ENCODE measurements around the gene C11orf24. TPM values are rescaled to one million over a fixed set of nuclear protein-coding genes. Genes with fewer than 3 reads are reported as not detected.

The C11orf24 gene
- total and polyA plus RNA-seq, 2 donors (not counting 1 experiment from before 2014, with no cell fraction given) = 88.6 to 94.2 TPM

DNA sequence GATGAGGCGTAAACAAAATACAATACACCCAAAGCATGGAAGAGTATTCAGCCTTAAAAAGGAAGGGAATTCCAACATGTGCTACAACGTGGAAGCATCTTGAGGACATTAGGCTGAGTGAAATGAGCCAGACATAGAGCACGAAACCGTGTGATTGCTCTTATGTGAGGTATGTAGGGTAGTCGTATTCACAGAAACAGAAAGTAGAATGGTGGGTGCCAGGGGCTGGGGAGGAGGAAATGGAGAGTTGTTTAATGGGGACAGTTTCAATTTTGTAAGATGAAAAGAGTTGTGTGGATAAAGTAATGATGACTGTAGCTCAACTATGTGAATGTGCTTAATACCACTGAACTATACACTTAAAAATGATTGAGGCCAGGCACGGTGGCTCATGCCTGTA is 48.5 kb downstream of the C11orf24 start:
- H3K9me3 Mint-ChIP-seq (ENCODE audit: insufficient read depth) = no peaks in the 10 kb centered on the region
- H3K36me3 ChIP-seq (replicated peaks in 1 of 2; ENCODE audit: control extremely low read depth in 1 of 2, control insufficient read depth in 1 of 2, extremely low read depth in 1 of 2, insufficient read depth in 2 of 2, low read length in 1 of 2) = no peaks in the 10 kb centered on the region
- H3K27me3 ChIP-seq (replicated peaks in 1 of 4; ENCODE audit: control extremely low read depth in 1 of 4, control insufficient read depth in 3 of 4, insufficient read depth in 4 of 4, low read length in 3 of 4) = no peaks in the 10 kb centered on the region
- no peak overlapping the region for H3K4me3 Mint-ChIP-seq
- H3K9me3 ChIP-seq (ENCODE audit: control extremely low read depth in 1 of 3, control insufficient read depth in 2 of 3, insufficient read depth in 1 of 3, low read length in 2 of 3) = peaks cover 0 to 2% (median 0%) of the 10 kb centered on the region in 3 donors
- ATAC-seq (ENCODE audit: low read depth) (no peak), DNase-seq (no peak)
- H4K20me1 ChIP-seq (ENCODE audit: control insufficient read depth, insufficient read depth, low read length, poor library complexity, severe bottlenecking) = no peaks in the 10 kb centered on the region
- no peak overlapping the region for H2AFZ ChIP-seq (ENCODE audit: insufficient read depth, low read depth, low read length, poor library complexity, severe bottlenecking)
- H3K4me2 ChIP-seq (replicated peaks; ENCODE audit: low read depth, low read length, poor library complexity, severe bottlenecking) = no peak overlapping the region
- TF ChIP-seq, protein P1, sequence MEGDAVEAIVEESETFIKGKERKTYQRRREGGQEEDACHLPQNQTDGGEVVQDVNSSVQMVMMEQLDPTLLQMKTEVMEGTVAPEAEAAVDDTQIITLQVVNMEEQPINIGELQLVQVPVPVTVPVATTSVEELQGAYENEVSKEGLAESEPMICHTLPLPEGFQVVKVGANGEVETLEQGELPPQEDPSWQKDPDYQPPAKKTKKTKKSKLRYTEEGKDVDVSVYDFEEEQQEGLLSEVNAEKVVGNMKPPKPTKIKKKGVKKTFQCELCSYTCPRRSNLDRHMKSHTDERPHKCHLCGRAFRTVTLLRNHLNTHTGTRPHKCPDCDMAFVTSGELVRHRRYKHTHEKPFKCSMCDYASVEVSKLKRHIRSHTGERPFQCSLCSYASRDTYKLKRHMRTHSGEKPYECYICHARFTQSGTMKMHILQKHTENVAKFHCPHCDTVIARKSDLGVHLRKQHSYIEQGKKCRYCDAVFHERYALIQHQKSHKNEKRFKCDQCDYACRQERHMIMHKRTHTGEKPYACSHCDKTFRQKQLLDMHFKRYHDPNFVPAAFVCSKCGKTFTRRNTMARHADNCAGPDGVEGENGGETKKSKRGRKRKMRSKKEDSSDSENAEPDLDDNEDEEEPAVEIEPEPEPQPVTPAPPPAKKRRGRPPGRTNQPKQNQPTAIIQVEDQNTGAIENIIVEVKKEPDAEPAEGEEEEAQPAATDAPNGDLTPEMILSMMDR (IDR thresholded peaks at IDR 0.05) = no peak
- TF ChIP-seq EZH2 (IDR thresholded peaks at IDR 0.05; ENCODE audit: borderline replicate concordance, insufficient read depth, low read depth, low read length, poor library complexity, severe bottlenecking) = no peak
- H3K4me1 ChIP-seq (ENCODE audit: control insufficient read depth in 2 of 2, insufficient read depth in 2 of 2, low read length in 2 of 2) = no peaks in the 10 kb centered on the region
- CTCF ChIA-PET = no interaction called here
- intact Hi-C loops (cut with micrococcal nuclease) = no loop called here
- H3K4me3 ChIP-seq (ENCODE audit: control extremely low read depth in 1 of 5, extremely low read depth in 1 of 5, insufficient read depth in 1 of 5, low read depth in 2 of 5, low read length in 4 of 5) = no peak overlapping the region
- no peaks in the 10 kb centered on the region for H3K4me1 Mint-ChIP-seq
- WGBS (ENCODE audit: insufficient coverage) = 68% methylated on average over 4 of the region's 6 CpGs
- POLR2A ChIA-PET = interaction anchor here (0.6 kb wide), 1 partner anchor 24 kb away, joined by 4 read pairs; no protein-coding TSS in a partner anchor
- H3K27ac ChIP-seq (ENCODE audit: low read length in 2 of 2) = no peak overlapping the region
- H3K27ac Mint-ChIP-seq = no peak overlapping the region
- H3K9ac ChIP-seq (ENCODE audit: low read length) = no peak overlapping the region
- no peaks in the 10 kb centered on the region for H3K79me2 ChIP-seq (ENCODE audit: control insufficient read depth, insufficient read depth, low read length)
- no peaks in the 10 kb centered on the region for H3K27me3 Mint-ChIP-seq

DNA sequence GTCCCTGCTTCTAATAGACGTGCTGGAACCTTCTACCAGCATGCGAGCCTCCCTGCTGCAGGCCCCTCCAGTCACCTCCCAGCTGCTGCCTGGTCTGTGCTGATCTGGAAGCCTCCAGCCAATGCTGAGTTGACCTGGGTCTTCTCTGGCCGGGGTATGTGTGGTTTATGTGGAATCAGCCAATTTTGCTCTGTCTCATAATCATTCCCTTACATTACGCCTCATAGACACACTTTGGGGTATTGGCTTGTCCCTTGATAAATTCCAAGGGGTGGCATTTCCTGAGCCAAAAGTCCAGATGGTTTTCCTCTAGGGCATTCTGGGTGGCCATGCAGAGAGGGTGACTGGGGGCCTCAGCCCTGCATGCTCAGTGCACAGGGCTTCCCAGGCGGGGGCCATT is 50.4 kb downstream of the C11orf24 start:
- 88% methylated on average over 3 of the region's 5 CpGs for WGBS (ENCODE audit: insufficient coverage)
- H3K27me3 ChIP-seq (replicated peaks in 1 of 4; ENCODE audit: control extremely low read depth in 1 of 4, control insufficient read depth in 3 of 4, insufficient read depth in 4 of 4, low read length in 3 of 4) = no peaks in the 10 kb centered on the region
- H3K4me3 ChIP-seq (ENCODE audit: control extremely low read depth in 1 of 5, extremely low read depth in 1 of 5, insufficient read depth in 1 of 5, low read depth in 2 of 5, low read length in 4 of 5) = no peak overlapping the region
- no peaks in the 10 kb centered on the region for H3K9me3 ChIP-seq (ENCODE audit: control extremely low read depth in 1 of 3, control insufficient read depth in 2 of 3, insufficient read depth in 1 of 3, low read length in 2 of 3)
- no peaks in the 10 kb centered on the region for H3K9me3 Mint-ChIP-seq (ENCODE audit: insufficient read depth)
- no peak overlapping the region for H2AFZ ChIP-seq (ENCODE audit: insufficient read depth, low read depth, low read length, poor library complexity, severe bottlenecking)
- no peaks in the 10 kb centered on the region for H3K4me1 ChIP-seq (ENCODE audit: control insufficient read depth in 2 of 2, insufficient read depth in 2 of 2, low read length in 2 of 2)
- H4K20me1 ChIP-seq (ENCODE audit: control insufficient read depth, insufficient read depth, low read length, poor library complexity, severe bottlenecking) = no peaks in the 10 kb centered on the region
- ChIA-PET POLR2A (no interaction called here), CTCF (interaction anchor here (4.7 kb wide), 1 partner anchor 12 kb away, joined by 20 read pairs; no protein-coding TSS in a partner anchor)
- H3K27ac ChIP-seq (ENCODE audit: low read length in 2 of 2) = no peak overlapping the region
- H3K79me2 ChIP-seq (ENCODE audit: control insufficient read depth, insufficient read depth, low read length) = no peaks in the 10 kb centered on the region
- H3K4me2 ChIP-seq (replicated peaks; ENCODE audit: low read depth, low read length, poor library complexity, severe bottlenecking) = no peak overlapping the region
- no peak for ATAC-seq (ENCODE audit: low read depth)
- intact Hi-C loops (cut with micrococcal nuclease) = no loop called here
- no peak overlapping the region for H3K4me3 Mint-ChIP-seq
- no peak for TF ChIP-seq EZH2 (IDR thresholded peaks at IDR 0.05; ENCODE audit: borderline replicate concordance, insufficient read depth, low read depth, low read length, poor library complexity, severe bottlenecking)
- TF ChIP-seq, protein P1 (IDR thresholded peaks at IDR 0.05) = no peak
- H3K27ac Mint-ChIP-seq = no peak overlapping the region
- no peak overlapping the region for H3K9ac ChIP-seq (ENCODE audit: low read length)
- DNase-seq = no peak
- no peaks in the 10 kb centered on the region for H3K4me1 Mint-ChIP-seq
- no peaks in the 10 kb centered on the region for H3K36me3 ChIP-seq (replicated peaks in 1 of 2; ENCODE audit: control extremely low read depth in 1 of 2, control insufficient read depth in 1 of 2, extremely low read depth in 1 of 2, insufficient read depth in 2 of 2, low read length in 1 of 2)
- H3K27me3 Mint-ChIP-seq = no peaks in the 10 kb centered on the region
